Measurements from ENCODE around the gene NMBR.
"Not testable (repeated sequence)": the region's sequence is repeated elsewhere in the genome, so short reads cannot be mapped to it uniquely, and the experiment has no call there.

Gene NMBR

DNA sequence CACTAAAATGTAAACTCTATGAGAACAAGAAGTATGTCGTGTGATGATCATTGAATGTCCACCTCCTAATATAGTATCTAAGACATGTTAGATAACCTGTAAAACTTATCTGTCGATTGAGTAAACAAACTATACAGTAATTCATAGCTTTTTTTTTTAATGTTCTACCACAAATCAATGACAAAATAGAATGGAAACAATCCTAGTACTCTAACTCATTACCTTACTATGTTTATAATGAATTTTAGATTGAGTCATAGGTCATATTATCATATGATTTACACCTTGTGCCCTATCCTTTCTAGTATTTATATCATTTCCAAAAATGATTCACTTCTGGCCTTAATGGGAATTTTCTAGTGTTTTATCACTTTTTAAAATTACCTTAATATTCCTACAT is 6.3 kb upstream of the NMBR start:
- DNase-seq = no peak

- DNase-seq = no peak
Observed at GRCh38 chr6:142152746-142153145, 5.8 kb upstream of the NMBR start.

- DNase-seq = not testable (repeated sequence)
Observed at GRCh38 chr6:142141531-142141930, 5.4 kb downstream of the NMBR start.

GRCh38 chr6:142138876-142139275 is 8.0 kb downstream of the NMBR start:
- no peak for DNase-seq

DNA sequence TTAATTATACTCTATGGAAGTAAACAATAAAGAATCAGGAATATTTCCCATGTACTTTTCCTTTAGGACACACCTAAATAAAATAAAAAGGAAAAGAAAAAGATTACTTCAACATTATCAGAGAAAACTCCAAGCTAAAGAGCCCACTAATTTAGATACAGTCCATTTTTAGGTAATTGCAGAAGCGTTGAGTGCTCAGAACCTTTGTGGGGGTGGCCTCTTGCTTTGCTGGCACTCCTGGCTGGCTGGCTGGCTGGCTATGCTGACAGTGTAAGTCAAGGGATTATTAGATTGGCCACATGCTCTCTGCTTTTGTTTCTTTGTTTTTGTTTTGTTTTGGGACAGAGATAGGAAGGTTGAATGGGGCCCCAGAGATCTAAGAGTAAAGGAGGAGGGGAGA is 14.3 kb downstream of the NMBR start, which contains the start of gene GJE1:
TSS of gene GJE1 (plus strand) at position 301 of the 400 bp plus-strand sequence. CDS start 234 bp downstream, outside the sequence.
- DNase-seq = no peak

- no peak for DNase-seq
Observed at GRCh38 chr6:142130814-142131213, 16.1 kb downstream of the NMBR start.

GRCh38 chr6:142121342-142121741 is 25.6 kb downstream of the NMBR start:
- DNase-seq = no peak

DNA sequence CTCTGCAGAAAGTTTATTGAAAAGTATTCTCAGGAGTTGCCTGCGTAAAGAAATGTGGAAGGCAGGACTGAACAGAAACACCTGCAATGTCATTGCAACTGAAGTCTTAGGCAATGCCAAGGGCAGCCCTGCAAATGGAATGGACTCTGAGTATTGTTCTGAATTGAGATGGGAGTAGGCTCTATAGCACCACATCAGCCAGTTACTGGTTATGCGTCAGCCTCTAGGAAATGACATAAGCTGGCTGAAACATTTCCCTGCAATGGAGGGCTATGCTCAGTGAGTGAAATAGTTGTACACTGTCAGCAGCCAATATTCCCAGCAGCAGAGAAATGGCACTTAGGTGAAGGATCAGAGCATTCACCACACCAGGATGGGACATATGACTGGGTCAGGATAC is 28.0 kb downstream of the NMBR start:
- no peak for DNase-seq

DNA sequence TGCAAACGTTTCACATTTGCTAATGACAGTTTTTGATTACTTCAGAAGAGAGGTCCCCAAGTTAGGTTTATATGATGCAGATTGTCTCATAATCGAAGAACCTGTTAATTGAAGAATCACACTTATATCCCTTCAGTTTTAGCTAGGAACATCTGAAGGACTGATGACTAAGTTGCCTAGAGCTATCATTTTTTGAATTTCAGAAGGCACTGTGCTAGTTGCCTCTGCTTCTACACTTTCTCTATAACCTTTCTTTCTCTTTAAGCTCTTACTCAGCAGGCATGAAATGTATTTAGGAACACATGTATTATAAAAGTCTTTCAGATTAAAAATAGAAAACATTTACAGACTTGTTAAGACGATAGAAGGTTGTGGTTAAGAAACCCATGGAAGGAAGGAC is 28.6 kb downstream of the NMBR start:
- no peak for DNase-seq

GRCh38 chr6:142117366-142117765 is 29.6 kb downstream of the NMBR start:
- DNase-seq = no peak

DNA sequence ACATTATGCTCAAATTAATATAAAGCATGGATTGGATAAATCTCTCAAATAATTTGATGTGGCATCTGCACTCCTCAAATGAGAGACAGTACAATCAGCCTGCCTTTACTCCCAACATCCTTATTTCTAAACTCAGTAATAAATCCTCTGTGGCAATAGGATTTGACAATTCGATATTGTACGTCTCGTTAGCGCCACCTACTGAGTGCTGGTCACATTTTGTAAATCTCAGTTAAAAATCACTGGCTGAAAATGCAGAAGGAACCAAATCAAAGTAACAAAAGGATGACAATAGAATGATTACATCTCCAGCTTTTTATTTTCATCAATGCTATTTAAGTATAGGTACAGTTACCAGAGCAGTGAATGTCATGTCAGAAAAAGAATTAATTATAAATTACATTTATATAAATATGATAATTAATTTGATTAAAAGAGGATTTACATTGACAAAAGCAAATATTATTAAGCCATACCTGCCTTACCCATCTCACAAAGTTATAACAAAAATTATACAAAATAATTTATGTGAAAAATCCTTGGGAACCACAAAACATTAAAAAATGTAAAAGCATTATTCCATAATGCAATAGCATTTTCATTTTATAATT is 34.4 kb downstream of the NMBR start:
- DNase-seq = peak; percentile 74

GRCh38 chr6:142110820-142111219 is 36.1 kb downstream of the NMBR start:
- not testable (repeated sequence) for DNase-seq

GRCh38 chr6:142104820-142105219 is 42.1 kb downstream of the NMBR start:
- DNase-seq = not testable (repeated sequence)

- DNase-seq = peak; percentile 90
Observed at GRCh38 chr6:142088858-142089216, 58.1 kb downstream of the NMBR start.

GRCh38 chr6:142087950-142088857 is 58.7 kb downstream of the NMBR start:
- DNase-seq = no peak

DNA sequence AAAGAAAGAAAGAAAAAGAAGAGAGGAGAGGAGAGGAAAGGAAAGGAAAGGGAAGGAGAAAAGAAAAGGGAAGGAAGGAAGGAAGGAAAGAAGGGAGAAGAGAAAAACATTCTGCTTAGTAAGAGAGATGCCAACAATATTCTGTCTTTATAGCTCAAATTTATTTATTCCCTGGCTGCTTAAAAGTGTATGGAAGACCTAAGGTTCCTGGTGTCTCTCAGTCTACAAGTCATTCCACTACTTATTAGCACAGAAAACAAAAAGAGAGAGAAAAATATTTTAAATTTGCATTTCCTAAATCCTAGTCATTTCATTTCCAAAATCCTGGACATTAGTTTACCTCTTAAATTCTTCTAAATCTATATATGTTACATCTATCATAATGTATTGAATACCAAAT is 67.8 kb downstream of the NMBR start:
- DNase-seq = no peak

GRCh38 chr6:142075516-142076101 is 71.3 kb downstream of the NMBR start:
- DNase-seq = no peak

GRCh38 chr6:142074516-142074915 is 72.4 kb downstream of the NMBR start:
- no peak for DNase-seq

DNA sequence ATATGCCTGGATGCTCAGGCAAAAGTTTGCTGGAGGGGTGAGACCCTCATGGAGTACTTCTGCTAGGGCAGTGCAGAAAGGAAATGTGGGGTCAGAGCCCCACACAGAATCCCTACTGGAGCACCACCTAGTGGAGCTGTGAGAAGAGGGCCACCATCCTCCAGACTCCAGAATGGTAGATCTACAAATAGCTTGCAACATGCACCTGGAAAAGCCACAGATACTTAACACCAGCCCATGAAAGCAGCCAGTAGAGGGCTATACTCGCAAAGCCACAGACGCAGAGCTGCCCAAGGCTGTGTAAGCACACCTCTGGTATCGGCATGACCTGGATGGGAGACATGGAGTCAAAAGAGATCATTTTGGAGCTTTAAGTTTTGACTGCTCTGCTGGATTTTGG is 74.9 kb downstream of the NMBR start:
- DNase-seq = peak; percentile 52

- no peak for DNase-seq
Observed at GRCh38 chr6:142068416-142068815, 78.5 kb downstream of the NMBR start.

DNA sequence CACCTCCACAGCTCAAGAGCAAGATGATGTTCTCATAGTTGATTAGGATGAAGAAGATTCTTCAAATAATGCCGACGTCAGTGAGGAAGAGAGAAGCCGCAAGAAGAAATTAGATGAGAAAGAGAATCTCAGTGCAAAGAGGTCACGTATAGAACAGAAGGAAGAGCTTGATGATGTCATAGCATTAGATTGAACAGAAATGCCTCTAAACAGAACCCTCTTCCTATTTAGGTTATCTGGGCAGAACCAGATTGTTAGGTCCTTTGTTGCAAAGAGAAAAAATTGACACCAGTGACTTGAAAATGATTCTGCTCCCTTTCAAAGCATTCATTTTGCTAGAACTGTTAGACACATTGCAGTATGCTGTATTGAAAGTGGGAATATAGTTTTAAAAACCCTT is 84.1 kb downstream of the NMBR start:
- not testable (repeated sequence) for DNase-seq

- no peak for DNase-seq
Observed at GRCh38 chr6:142058551-142059290, 88.2 kb downstream of the NMBR start.

DNA sequence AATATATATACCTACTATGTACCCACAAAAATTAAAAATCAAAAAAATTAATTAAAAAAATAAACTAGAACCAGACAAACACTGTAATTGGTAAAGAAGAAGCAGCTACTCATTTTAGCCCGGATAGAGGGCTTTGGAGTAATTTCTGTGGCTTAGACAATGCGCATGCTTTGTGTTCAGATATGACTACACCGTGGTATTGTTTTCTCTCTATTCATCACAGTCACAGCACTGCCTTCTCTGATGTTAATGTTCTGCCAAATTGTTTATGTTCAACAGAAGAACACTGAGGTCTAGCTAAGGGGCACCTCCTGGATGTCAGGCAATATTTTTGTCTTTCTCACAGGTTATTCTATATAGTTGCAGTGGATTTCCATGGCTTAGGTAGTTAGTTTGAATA is 91.7 kb downstream of the NMBR start:
- DNase-seq = no peak

All from islet precursor cell (in vitro differentiated cells).